Astrocyte (in vitro differentiated cells and primary cell): ENCODE data around the gene HRH2.

Source experiments
- EZH2 ChIP-seq: IDR thresholded peaks from 2 replicates; pipeline ENCODE4 v1.6.1; 2012; ENCODE audit warnings: mild to moderate bottlenecking, low read length, inconsistent platforms; ENCODE audit not compliant: insufficient read depth
- TF ChIP-seq, protein P1 (sequence below): IDR thresholded peaks from 2 replicates; pipeline ENCODE4 v1.5.1; 2011; ENCODE audit warnings: low read depth, mild to moderate bottlenecking, inconsistent platforms, low read length, moderate library complexity; ENCODE audit not compliant: insufficient read depth

DNA sequence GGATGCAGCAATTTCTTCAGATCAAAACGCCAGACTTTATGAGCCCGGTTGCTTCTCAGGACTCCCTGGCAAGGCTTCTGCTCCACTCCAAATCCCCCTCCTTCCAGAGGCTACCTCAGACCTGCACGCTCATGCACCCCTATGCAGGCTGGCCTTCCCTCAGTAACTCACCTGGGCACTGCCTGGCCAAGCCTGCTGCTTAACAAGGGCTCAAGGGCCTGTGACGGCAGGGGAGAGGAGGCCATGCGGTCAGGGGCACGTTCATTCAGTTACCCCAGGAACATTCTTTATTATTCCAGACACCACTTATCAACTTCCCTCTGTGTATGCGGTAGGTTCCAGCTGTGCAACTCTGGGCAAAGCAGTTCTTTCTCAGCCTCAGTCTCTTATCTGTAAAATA, 79.6 kb downstream of the HRH2 start:
- TF ChIP-seq, protein P1, sequence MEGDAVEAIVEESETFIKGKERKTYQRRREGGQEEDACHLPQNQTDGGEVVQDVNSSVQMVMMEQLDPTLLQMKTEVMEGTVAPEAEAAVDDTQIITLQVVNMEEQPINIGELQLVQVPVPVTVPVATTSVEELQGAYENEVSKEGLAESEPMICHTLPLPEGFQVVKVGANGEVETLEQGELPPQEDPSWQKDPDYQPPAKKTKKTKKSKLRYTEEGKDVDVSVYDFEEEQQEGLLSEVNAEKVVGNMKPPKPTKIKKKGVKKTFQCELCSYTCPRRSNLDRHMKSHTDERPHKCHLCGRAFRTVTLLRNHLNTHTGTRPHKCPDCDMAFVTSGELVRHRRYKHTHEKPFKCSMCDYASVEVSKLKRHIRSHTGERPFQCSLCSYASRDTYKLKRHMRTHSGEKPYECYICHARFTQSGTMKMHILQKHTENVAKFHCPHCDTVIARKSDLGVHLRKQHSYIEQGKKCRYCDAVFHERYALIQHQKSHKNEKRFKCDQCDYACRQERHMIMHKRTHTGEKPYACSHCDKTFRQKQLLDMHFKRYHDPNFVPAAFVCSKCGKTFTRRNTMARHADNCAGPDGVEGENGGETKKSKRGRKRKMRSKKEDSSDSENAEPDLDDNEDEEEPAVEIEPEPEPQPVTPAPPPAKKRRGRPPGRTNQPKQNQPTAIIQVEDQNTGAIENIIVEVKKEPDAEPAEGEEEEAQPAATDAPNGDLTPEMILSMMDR, result no peak
- TF ChIP-seq EZH2, result no peak
